ENCODE results near the gene LAMTOR3. TPM values are rescaled to one million over a fixed set of nuclear protein-coding genes. Genes with fewer than 3 reads are reported as not detected.

The LAMTOR3 gene
- polyA plus RNA-seq, 1 donor = 29.6 TPM

DNA sequence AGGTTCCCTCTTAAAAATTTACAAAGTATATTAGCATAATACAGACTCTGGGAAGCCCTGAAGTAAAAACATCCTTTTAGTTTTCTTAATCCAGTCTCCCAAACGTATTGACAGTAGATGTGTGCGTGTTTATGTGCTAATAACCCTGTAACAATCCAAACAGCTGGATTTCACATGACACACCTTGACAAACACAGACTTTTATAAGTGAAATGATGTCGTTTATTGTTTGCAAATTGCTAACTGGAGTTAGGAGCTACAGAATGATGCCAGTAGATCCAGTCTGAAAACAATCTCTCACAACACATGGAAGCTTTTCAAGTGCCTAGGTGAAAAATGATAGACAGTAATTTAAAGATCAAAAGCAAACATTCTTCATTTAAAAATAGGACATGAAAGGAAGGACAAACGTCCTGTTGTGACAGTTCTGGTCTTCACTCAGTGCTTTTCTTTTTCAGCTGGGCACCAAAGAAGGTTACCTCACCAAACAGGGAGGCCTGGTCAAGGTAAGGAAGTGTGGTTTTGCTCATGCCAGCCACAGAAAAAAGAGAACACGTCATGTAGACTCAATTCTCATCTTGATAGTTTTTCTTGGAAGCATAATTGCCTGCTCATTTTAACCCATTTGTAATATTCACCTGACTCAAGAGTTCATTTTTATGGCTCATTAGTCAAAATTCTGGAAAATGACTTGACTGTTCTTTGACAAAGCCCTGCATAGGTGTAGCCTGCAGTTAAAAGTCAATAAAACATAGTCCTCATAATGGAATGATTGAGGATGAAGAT lies 32.9 kb downstream of the LAMTOR3 start:
- DNase-seq (ENCODE audit: low read depth) = no peak

DNA sequence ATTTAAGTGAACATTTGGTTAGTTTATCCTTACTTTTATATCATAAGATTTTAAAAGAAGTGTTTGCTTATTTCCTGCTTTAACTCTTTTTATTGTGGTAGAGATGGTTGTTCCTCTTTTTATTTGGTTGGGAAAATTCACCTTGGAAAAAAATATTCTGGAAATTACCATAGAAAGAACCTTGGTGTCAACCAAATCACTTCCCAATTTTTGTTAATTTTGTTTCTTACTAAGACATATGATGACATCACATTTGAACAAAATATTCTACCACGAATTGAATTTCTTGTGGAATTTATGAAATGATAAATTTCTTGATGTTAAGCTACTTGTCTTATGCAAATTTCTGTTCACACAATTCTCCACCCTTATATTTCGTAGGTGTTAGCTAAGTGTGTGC lies 33.7 kb downstream of the LAMTOR3 start:
- no peak for DNase-seq (ENCODE audit: low read depth)

DNA sequence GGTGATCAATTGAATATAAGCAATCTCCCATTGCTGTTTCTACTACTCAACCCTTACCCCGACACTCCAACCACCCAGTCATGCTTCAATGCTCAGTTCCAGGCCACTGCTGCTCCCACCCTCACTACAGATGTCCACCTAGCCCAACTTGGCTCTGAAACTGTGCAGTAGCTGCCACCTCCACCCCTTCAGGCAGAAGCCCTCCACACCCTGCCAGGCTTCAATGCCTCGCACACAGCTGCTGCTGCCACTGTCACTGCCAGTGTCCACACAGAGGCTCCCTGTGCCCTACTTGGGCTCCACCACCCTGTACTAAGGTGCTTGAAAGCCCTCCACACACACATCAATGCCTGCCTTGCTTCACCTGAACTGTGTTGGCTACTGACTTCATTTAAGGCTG lies 34.6 kb downstream of the LAMTOR3 start:
- DNase-seq (ENCODE audit: low read depth) = no peak

DNA sequence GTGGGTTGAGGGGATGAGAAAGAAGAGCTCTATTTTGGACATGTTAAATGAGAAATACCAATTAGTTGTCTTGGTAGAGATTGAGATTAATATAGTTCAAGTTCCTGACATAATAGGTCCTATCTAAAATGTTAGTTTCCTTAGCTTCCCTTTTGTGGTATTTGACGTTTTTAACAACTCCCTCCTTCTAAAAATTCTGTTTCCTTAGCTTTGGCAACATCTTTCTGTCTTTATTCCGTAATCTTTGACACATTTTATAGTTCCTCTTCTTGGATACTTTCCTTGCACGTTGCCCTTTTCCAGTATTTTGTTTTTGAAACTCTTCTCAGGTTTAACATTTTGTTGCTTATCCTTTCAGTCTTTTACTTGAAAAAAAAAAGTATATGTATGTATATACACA lies 36.9 kb downstream of the LAMTOR3 start:
- no peak for DNase-seq (ENCODE audit: low read depth)

DNA sequence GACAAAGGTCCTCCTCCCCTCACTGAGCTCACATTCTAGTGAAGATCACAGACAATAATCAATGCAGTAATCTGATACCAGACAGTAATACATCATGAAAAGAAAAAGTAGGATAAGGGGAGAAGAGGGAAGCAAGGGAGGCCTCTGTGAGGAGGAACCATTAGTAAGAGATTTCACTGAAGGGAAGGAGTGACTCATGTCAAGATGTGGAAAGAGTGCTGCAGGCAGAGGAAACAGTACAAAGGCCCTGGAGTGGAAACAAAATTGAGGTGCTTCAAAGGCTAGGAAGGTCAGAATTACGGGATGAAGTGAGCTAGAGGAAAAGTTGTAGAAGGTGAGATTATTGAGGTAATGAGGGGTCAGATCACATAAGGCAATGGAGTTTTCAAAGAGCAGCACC lies 38.1 kb downstream of the LAMTOR3 start:
- no peak for DNase-seq (ENCODE audit: low read depth)

DNA sequence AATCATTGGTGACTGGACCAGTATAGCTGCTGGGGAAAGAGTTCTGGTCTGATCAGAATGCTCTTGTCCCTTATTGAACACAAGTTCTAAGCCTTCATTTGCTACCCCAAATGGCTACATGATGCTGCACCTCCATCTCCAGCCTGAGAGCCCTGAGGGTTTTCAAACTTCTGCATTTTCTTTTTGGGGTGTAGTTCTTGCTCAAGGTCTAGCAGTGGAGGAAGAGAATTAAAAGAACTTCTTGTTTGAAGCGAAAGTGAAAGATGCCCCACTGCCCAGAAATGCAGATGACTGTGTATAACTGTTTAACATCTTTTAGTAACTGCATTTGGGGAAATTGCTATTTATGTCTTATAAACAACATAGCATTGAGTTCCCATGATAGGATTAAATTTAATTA lies 38.5 kb downstream of the LAMTOR3 start:
- DNase-seq (ENCODE audit: low read depth) = no peak

DNA sequence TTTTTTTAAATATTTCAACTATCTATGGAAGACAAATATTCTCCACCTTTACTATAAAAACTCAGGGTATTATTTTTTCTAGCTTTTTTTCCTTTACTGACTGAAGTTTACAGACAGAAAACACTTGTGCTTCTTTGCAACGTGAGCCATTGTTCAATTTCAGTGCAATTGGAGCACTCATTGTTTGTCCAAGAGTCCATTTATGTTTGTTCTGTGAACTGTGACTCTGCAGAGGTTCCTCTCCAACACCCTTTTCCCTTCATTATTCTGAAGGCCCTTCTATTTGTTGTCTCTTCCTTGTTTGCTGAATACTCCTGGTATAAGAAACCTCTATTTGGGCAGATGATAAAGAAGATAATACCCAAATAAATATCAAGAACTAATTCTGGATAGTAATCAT lies 40.2 kb downstream of the LAMTOR3 start:
- no peak for DNase-seq (ENCODE audit: low read depth)

DNA sequence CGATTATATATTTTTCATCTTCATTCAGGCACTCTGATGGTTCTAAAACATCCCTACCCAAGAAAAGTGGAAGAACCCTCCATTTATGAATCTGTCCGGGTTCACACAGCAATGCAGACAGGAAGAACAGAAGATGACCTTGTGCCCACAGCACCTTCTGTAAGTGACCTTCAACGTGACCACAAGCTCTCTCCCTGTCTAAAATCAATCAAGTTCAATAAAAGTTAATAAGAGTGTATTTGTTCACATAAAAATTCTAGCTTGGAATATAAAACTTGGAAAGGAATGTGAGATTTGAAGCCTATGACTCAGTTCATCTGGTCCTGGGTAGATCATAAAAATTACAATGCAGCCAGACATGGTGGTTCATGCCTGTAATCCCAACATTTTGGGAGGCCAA lies 41.0 kb downstream of the LAMTOR3 start:
- no peak for DNase-seq (ENCODE audit: low read depth)

DNA sequence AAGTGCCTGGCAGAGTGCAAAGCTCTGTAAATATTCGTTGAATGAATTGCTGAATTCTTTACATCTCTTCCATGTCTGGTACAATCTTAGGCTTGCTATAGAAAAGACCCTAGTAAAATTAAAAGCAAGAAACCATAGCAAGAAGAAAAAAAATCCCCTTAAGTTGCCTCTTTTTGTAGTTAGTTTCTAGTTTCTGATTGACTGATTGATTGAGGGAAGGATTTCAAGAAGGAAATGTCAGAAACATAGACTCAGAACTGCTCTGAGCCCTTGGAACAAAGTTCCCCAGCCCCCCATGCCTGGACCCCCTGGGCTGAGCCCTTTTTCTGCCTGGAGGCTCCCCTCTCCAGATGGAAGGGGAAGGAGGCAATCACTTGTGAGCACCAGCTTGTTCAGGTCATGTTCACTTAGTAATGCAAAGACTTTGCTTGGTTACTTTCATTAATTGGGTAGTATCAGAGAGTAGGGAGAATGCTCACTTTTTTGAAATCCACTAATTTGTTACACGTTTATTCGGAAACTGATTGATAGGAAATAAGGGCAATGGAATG lies 42.0 kb downstream of the LAMTOR3 start:
- no peak for DNase-seq (ENCODE audit: low read depth)

DNA sequence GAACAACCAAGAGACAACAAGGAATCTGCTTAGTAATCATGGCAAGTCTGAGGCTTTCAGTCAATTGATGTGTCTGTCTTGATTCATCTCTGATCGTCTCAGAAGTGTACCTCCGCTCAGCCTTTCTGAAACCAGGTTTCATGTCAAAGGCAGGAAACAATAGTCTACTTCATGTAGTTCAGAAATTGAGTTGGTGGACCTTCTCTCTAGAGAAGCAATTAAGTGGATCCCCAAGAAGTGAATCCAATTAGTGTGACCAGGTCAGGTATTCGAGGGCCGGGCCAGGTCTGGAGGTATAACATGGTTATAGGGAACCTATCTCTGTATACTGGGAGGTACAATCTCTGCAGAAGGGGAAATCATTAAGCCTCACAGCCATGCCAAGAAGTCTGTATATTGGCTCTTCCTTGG lies 45.6 kb downstream of the LAMTOR3 start:
- no peak for DNase-seq (ENCODE audit: low read depth)

DNA sequence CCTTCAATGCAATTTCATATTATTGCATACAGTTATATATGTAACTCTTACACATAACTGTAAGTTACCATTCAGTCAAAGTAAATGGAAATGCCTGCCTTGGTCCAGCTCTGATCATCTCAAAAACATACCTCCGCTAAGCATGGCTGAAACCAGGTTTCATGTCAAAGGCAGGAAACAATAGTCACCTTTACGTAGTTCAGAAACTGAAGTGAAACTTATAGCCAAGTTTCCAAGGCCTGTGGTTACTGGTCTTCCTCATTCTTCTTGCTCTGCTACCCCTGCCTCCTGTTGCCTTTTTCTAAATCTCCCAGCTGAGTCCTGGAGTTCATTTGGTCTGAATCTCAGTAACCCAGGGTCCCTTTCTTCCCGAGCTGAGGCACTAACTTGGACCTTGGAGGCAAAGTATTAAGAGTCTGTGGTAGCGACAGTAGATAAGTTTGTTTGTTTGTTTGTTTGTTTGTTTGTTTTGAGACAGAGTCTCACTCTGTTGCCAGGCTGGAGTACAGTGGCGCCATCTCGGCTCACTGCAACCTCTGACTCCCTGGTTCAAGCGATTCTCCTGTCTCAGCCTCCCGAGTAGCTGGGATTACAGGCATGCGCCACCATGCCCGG lies 46.8 kb downstream of the LAMTOR3 start:
- DNase-seq (ENCODE audit: low read depth) = no peak

DNA sequence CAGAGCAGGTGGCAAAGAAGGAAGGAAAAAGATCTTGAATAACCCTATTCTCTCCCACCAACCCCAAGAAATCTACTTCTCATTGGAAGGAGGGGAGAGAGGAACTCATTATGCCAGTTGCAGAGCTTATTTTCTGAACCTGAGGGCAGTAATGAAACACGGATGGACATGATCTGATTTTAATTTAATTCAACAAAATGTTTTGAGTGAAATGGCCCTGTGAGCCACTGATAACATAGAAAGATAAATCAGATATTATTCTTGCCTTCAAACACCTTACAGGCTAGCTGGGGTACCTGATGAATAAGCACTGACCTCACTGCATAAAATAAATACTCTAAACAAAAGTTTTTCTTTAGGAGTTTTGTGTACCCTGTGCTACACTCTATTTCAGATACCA lies 47.3 kb downstream of the LAMTOR3 start:
- no peak for DNase-seq (ENCODE audit: low read depth)

DNA sequence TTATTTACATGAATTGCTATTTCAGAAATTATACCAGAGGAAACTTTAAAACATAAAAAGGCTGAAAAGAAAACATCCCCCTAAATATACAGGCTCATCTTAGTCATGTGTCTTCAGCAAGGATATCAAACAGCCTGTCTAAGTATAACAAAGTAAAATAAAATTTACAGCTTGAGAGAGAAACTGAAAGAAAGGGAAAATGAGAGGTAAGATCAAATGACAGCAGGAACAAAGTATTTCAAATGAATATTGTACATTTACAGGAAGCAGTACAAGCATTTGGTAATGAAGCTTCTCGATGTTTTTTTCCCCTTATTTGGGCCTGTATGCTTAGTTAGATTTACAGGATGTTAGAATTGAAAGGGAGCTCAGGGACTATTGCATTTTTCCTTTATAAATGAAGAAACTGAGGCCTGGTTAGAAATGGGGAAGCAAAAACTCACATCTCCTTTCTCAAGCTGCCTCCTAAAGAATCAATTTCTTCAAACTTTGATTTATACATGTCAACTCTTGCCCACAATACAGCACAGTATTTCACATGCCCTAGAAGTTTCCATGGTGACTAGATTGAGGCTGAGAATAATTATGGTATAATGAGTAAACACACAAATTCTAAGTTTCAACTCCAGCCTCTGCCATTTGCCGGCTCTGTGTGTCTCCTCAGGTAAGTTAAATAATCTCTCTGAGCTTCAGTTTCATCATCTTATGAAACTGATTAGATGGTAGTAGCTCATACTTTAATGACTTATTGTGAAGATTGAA lies 48.3 kb downstream of the LAMTOR3 start:
- DNase-seq (ENCODE audit: low read depth) = no peak

DNA sequence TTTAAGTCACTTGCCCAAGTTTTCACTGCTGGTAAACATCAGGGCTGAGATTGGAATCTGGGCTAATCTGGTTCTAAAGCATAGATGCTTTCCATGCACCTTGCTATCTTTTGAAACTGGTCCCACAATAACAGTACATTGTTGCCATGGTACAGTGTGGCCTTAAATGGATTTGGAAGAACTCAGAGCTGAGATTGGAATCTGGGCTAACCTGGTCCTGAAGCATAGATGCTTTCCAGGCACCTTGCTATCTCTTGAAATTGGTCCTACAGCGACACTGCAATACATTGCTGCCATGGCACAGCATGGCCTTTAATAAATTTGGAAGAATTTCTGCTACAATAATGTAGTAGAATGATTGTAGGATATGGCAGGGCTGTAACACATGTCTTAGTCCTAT lies 49.0 kb downstream of the LAMTOR3 start:
- DNase-seq (ENCODE audit: low read depth) = no peak

DNA sequence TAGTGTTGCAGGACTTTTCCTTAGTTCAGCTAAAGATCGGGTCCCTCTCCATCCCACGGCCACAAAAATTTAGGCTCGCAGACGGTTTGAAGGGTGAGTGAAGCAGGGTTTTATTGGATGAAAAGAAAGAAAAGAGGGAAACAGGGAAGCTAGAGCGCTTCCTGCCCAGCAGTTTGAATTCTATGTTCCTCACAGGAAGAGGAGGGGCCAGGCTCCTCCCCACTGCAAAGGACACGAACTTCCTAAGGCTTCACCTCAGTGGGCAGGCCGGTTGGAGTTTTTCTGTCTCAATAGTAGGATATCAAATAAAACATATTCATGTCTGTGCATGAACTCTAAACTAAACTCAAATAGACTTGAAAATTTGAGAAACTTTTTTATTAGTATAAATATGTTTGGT lies 50.2 kb downstream of the LAMTOR3 start:
- no peak for DNase-seq (ENCODE audit: low read depth)

DNA sequence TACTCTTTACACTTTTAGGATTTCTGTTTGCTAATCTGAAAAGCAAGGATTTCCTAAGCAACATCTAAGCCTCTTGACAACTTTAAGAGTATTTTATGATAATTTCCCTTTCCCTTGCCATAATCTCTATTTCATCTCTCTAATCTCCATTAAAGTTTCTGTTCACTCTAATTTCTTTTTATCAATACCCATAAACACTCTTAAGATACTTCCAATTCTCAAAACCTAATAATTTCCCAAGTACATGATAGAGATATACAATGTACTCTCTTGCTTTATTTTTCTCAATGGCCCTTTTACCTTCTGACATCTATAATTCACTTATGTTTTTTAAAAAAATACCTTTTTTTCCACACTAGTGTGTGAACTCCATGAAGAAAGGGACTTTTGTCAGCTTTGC lies 50.8 kb downstream of the LAMTOR3 start:
- no peak for DNase-seq (ENCODE audit: low read depth)

DNA sequence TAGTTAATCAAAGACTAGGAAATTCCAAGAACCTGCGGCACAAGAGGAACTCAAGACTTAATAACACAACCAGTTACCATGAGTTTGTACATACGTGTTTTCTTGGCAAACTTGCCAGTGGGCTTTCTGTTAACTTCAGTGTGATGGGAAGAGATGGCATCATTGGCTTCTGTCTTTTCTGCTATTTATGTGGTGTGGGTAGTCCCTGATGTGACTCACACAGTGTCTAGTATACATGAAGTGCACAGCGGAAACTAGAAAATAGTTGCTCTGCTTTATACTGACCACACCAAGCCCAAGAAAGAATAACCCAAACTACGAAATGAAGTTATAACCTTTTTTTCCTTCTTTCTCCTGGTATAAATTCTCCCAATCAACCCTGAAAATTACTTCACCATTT lies 53.1 kb downstream of the LAMTOR3 start:
- no peak for DNase-seq (ENCODE audit: low read depth)

DNA sequence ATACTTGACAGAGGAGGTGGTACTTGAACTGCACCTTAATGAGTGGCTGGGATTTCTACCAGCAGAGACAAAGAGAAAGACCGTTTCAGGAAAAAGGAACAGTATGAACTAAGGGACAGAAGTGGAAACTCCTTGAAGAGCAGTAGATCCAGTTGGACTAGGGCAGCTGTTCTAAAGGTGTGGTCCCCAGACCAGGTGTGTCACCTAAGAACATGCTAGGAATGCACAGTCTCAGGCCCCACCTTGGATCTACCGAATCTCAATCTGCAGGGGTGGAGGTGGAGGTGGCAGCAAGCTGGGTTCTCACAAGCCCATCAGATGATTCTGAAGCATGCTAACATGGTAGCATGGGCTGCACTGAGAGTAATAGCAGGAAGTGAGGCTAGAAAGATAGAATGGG lies 55.3 kb downstream of the LAMTOR3 start:
- no peak for DNase-seq (ENCODE audit: low read depth)

DNA sequence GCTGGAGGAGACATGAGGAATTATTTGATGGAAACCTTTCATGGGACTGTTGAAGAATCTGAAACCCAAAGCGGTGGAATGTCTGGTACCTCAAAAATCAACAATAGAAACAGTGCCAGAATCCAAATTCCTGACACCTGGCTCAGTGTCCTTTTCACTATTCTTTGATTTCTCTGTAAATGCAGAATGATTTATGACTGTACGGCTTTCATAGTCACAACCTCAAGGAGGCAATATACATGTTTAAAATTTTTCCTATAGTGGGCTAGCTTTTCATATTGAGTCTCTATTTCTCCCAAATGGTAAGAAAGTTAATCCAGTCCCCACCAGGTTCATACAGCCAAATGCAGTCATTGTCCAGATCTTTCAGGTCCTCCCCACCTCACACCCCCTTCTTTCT lies 58.3 kb downstream of the LAMTOR3 start:
- no peak for DNase-seq (ENCODE audit: low read depth)

DNA sequence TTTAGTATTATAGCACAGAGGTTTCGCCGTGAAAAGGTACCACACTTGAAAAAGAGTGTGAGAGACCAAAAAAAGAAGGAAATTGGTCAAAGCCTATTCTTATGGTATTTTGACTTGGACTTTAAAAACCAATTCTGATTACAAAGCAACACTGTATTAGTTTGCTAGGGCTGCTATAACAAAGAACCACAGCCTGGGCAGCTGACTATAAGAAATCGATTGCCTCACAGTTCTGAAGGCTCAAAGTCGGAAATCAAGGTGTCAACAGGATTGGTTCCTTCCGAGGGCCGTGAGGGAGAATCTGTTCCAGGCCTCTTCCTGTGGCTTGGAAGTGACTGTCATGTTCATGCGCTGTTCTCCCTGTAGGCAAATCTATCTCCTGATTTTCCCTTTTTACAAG lies 59.7 kb downstream of the LAMTOR3 start:
- DNase-seq (ENCODE audit: low read depth) = no peak

DNA sequence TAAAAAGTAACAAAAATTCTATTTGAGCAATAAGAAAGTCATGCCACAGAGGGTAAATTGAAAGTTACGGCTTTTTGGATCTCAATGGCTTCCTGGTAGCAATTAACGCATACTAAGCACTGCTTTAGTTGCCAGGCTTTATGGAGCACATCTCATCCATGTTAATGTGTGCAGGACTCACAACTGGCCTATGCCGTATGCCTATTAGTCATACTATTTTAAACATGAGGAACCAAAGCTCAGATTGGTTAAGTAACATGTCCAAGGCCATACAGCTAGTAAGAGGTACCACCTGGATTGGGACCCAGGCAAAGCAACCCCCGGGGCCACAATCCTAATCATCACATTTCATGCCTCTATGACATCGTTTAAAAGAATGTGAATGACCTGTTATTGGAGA lies 60.5 kb downstream of the LAMTOR3 start:
- no peak for DNase-seq (ENCODE audit: low read depth)

DNA sequence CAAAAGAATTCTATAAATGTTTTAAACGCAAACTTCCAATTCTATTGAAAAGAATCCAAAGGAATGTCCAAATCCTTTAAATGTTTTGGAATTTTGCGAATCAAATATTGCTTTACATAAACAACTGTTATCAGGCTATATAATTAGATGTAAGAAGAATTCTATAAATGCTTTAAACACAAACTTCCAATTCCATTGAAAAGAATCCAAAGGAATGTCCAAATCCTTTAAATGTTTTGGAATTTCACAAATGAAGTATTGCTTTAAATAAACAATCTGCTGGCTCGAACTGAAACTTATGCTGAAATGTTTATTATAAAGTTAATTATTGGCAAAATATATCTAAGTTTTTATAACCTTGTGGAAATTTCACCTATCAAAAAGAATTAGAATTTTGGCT lies 61.5 kb downstream of the LAMTOR3 start:
- DNase-seq (ENCODE audit: low read depth) = no peak

DNA sequence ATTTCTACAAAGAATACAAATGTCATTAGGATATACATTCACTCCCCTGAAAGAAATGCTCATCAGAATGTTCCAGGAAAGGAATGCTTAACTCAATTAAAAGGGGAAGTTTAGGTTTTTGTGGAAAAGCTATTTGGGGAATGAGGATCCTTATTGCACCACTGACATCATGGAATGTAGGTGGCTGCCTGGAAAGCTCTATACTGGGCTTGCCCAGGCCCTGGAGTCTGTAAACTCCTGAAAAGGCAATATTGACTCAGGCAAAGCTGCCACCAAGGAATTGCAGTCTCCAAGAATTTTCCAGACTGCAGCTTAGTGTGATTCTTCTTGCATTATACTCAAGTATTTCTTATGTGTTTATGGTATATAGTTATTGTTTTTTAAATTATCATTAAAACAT lies 61.9 kb downstream of the LAMTOR3 start:
- no peak for DNase-seq (ENCODE audit: low read depth)

All from forelimb muscle (tissue), 1 donor.